ENCODE results near the gene PALB2. TPM values are rescaled to one million over a fixed set of nuclear protein-coding genes. Genes with fewer than 3 reads are reported as not detected.
A peak's percentile ranks its signal among the peaks of the same experiment; 100 is the strongest.

Gene PALB2
- total and polyA plus RNA-seq, 10 of the 15 experiments (the other 5 are each of a cell fraction or from before 2014, with no cell fraction given): 9.2 to 24.6 (median 17.6) TPM

- TF ChIP-seq MYB (IDR thresholded peaks at IDR 0.05; ENCODE audit: borderline replicate concordance, low read depth, low read length) (no peak), ZNF687 (IDR thresholded peaks at IDR 0.05) (peak; percentile 76), CREM (IDR thresholded peaks at IDR 0.05; ENCODE audit: low read depth) (peak; percentile 85), RUNX3 (IDR thresholded peaks at IDR 0.05; ENCODE audit: low read length) (no peak; the same call in 1 of the 2 replicates), BHLHE40 (IDR thresholded peaks at IDR 0.05; ENCODE audit: borderline replicate concordance in 1 of 2, low read depth in 2 of 2, low read length in 1 of 2) (peak; percentile 66 to 87)
- TF ChIP-seq, protein P1, sequence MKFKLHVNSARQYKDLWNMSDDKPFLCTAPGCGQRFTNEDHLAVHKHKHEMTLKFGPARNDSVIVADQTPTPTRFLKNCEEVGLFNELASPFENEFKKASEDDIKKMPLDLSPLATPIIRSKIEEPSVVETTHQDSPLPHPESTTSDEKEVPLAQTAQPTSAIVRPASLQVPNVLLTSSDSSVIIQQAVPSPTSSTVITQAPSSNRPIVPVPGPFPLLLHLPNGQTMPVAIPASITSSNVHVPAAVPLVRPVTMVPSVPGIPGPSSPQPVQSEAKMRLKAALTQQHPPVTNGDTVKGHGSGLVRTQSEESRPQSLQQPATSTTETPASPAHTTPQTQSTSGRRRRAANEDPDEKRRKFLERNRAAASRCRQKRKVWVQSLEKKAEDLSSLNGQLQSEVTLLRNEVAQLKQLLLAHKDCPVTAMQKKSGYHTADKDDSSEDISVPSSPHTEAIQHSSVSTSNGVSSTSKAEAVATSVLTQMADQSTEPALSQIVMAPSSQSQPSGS (IDR thresholded peaks at IDR 0.05; ENCODE audit: low read length): no peak
Observed at GRCh38 chr16:23595951-23596720, 45.0 kb downstream of the PALB2 start, which contains the start of gene NDUFAB1 (continued).
